Measurements from ENCODE around the gene RBM25.

RBM25 gene

DNA sequence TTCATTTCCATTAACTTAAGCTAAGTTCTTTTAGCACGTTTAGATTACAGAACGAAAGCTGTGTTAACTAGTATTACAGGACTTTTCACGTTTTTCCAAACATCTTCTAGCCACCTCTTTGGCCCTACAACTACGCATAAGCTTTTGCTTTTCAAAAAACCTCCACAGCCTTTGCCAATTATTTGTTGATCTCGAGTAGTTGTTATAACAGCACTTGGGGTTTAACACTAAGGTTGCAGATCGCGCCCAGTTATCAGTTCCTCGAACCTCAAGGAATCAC, 450 bp upstream of the RBM25 start:
- Mint-ChIP-seq H3K27me3 (no peaks in the 10 kb centered on the region), H3K36me3 (ENCODE audit: low read depth) (peaks cover 31% of the 10 kb centered on the region), H3K27ac (no peak overlapping the region), H3K9me3 (no peaks in the 10 kb centered on the region), H3K4me3 (no peak overlapping the region), H3K4me1 (ENCODE audit: low read depth) (peaks cover 44% of the 10 kb centered on the region)

- H3K36me3 Mint-ChIP-seq (ENCODE audit: low read depth), result peaks cover 38% of the 10 kb centered on the region
- no peaks in the 10 kb centered on the region for H3K27me3 Mint-ChIP-seq
- H3K9me3 Mint-ChIP-seq, result no peaks in the 10 kb centered on the region
- H3K4me3 Mint-ChIP-seq, result no peak overlapping the region
- peaks cover 56% of the 10 kb centered on the region for H3K4me1 Mint-ChIP-seq (ENCODE audit: low read depth)
- H3K27ac Mint-ChIP-seq, result no peak overlapping the region
These were observed 764 bp downstream of the RBM25 start for GRCh38 chr14:73058922-73059673.

- H3K27me3 Mint-ChIP-seq, result no peaks in the 10 kb centered on the region
- H3K4me1 Mint-ChIP-seq (ENCODE audit: low read depth), result peaks cover 25% of the 10 kb centered on the region
- peaks cover 51% of the 10 kb centered on the region for H3K36me3 Mint-ChIP-seq (ENCODE audit: low read depth)
- no peak overlapping the region for H3K27ac Mint-ChIP-seq
- H3K4me3 Mint-ChIP-seq, result no peak overlapping the region
- no peaks in the 10 kb centered on the region for H3K9me3 Mint-ChIP-seq
These were observed 11.3 kb downstream of the RBM25 start for GRCh38 chr14:73069585-73069984.

DNA sequence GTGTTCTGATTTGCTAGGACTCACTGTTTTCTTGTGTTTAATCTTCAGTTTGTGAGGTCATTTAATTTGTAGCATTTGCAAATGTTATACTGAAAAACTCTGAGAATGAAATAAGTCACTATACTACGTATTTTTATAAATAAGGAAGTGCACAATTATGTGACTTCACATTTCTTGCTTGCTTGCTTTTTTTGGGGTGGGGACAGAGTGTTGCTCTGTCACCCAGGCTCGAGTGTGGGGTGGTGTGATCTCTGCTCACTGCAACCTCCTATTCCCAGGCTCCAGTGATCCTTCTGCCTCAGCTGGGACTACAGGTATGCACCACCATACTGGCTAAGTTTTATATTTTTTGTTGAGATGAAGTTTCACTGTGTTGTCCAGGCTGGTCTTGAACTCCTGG, 32.7 kb downstream of the RBM25 start:
- Mint-ChIP-seq H3K4me1 (ENCODE audit: low read depth) (peaks cover 8% of the 10 kb centered on the region), H3K27me3 (no peaks in the 10 kb centered on the region), H3K27ac (no peak overlapping the region), H3K9me3 (no peaks in the 10 kb centered on the region), H3K4me3 (no peak overlapping the region), H3K36me3 (ENCODE audit: low read depth) (peaks cover 70% of the 10 kb centered on the region)

DNA sequence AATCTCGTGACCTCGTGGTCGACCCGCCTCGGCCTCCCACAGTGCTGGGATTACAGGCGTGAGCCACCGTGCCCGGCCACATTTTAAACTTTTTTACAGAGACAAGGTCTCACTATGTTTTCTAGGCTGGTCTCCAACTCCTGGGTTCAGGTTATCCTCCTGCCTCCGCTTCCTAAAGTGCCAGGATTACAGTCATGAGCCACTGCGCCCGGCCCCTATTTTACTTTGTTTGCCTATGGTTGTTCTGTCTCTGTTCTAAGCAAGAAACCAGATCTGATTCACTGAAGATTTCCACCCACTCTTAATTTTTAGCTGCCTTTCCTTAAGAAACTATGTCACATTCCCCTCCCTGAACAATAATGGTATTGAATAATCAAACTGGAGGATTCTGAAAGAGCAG, 39.1 kb downstream of the RBM25 start:
- Mint-ChIP-seq H3K27ac (no peak overlapping the region), H3K4me3 (no peak overlapping the region), H3K4me1 (ENCODE audit: low read depth) (no peaks in the 10 kb centered on the region), H3K36me3 (ENCODE audit: low read depth) (peaks cover 74% of the 10 kb centered on the region), H3K9me3 (no peaks in the 10 kb centered on the region), H3K27me3 (no peaks in the 10 kb centered on the region)

GRCh38 chr14:73100334-73100733, 42.0 kb downstream of the RBM25 start:
- no peak overlapping the region for H3K27ac Mint-ChIP-seq
- H3K27me3 Mint-ChIP-seq, result no peaks in the 10 kb centered on the region
- H3K36me3 Mint-ChIP-seq (ENCODE audit: low read depth), result peaks cover 84% of the 10 kb centered on the region
- H3K9me3 Mint-ChIP-seq, result no peaks in the 10 kb centered on the region
- no peaks in the 10 kb centered on the region for H3K4me1 Mint-ChIP-seq (ENCODE audit: low read depth)
- no peak overlapping the region for H3K4me3 Mint-ChIP-seq

- Mint-ChIP-seq H3K9me3 (no peaks in the 10 kb centered on the region), H3K27ac (peak overlapping the region; percentile 14), H3K4me1 (ENCODE audit: low read depth) (no peaks in the 10 kb centered on the region), H3K27me3 (no peaks in the 10 kb centered on the region), H3K36me3 (ENCODE audit: low read depth) (peaks cover 90% of the 10 kb centered on the region), H3K4me3 (no peak overlapping the region)
These were observed 44.6 kb downstream of the RBM25 start for GRCh38 chr14:73102806-73103497.

GRCh38 chr14:73105050-73105449, 46.7 kb downstream of the RBM25 start:
- H3K4me1 Mint-ChIP-seq (ENCODE audit: low read depth), result no peaks in the 10 kb centered on the region
- no peak overlapping the region for H3K4me3 Mint-ChIP-seq
- no peaks in the 10 kb centered on the region for H3K27me3 Mint-ChIP-seq
- peaks cover 83% of the 10 kb centered on the region for H3K36me3 Mint-ChIP-seq (ENCODE audit: low read depth)
- H3K27ac Mint-ChIP-seq, result no peak overlapping the region
- no peaks in the 10 kb centered on the region for H3K9me3 Mint-ChIP-seq

DNA sequence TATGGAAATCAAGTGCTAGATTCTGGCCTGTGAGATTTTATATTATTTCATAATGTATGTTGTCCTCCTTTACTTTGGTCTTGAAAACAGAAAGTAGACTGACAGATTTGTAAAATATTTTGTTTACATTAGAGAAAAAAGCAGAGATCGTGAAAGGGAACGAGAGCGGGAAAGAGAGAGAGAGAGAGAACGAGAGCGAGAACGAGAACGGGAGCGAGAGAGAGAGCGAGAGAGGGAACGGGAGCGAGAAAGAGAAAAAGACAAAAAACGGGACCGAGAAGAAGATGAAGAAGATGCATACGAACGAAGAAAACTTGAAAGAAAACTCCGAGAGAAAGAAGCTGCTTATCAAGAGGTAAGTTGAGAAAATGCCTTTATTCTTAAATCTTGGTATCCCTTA, 47.4 kb downstream of the RBM25 start:
- Mint-ChIP-seq H3K27ac (peak overlapping the region; percentile 67), H3K9me3 (no peaks in the 10 kb centered on the region), H3K4me3 (no peak overlapping the region), H3K36me3 (ENCODE audit: low read depth) (peaks cover 83% of the 10 kb centered on the region), H3K4me1 (ENCODE audit: low read depth) (no peaks in the 10 kb centered on the region), H3K27me3 (no peaks in the 10 kb centered on the region)

DNA sequence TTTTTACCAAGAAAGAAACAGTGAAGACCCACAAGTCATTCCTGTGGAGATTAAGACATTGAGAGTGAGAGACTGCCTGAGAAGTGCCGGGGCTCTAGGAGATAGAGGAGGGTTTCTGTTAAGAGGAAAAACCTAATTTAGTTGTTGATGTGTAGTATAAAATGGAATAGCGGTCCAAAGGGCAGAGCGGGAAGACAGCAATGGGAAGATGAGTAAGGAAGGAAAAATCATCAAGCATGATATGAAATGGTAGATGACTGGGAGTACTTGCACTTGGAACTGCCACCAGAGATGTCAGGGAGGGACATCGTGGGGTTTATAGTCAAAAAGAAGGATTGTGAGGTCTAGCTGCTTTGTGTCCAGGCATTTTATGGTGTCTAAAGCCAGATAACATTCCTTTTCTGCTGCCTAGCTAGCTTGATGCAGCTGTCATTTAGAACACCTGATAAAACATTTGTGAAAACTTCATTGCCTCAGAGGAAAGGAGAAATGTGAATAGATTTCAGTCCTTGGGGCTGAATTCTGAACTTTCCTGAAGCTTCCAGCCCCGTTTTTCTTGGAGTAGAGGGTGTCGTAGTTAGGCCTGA, 57.8 kb downstream of the RBM25 start:
- peaks cover 3% of the 10 kb centered on the region for H3K4me1 Mint-ChIP-seq (ENCODE audit: low read depth)
- peaks cover 74% of the 10 kb centered on the region for H3K36me3 Mint-ChIP-seq (ENCODE audit: low read depth)
- no peaks in the 10 kb centered on the region for H3K9me3 Mint-ChIP-seq

DNA sequence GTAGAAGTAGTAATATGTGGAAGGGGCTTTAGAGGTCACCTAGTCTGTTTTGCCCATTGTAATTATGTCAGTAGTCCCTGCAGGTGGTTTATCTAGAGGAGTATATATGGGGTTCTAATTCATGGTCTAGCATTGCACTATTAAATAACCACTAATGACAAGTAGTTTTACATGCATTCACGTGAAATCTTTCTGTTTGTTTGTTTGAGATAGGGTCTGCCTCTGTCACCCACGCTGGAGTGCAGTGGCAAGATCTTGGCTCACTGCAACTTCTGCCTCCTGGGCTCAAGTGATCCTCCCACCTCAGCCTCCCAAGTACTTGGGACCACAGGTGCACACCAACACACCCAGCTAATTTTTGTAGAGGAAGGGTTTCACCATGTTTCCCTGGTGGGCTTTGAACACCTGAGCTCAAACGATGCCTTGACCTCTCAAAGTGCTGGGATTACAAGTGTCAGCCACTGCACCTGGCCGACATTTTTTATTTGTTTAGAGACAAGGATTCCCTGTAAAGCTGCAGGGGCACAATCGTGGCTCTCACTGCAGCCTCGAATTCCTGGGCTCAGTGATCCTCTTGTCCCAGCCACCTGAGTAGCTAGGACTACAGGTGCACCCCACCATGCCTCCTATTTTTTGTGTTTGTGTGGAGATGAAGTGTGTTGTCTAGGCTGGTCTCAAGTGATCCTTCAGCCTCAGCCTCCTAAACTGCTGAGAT, 66.0 kb downstream of the RBM25 start:
- peaks cover 70% of the 10 kb centered on the region for H3K36me3 Mint-ChIP-seq (ENCODE audit: low read depth)
- no peak overlapping the region for H3K27ac Mint-ChIP-seq
- no peaks in the 10 kb centered on the region for H3K9me3 Mint-ChIP-seq
- no peak overlapping the region for H3K4me3 Mint-ChIP-seq
- H3K27me3 Mint-ChIP-seq, result no peaks in the 10 kb centered on the region
- H3K4me1 Mint-ChIP-seq (ENCODE audit: low read depth), result no peaks in the 10 kb centered on the region

More for the DNA sequence above, 57.8 kb downstream of the RBM25 start:
- no peaks in the 10 kb centered on the region for H3K27me3 Mint-ChIP-seq
- H3K4me3 Mint-ChIP-seq, result no peak overlapping the region
- peak overlapping the region; percentile 21 for H3K27ac Mint-ChIP-seq

GRCh38 chr14:73125169-73125588, 66.8 kb downstream of the RBM25 start:
- Mint-ChIP-seq H3K27me3 (no peaks in the 10 kb centered on the region), H3K27ac (no peak overlapping the region), H3K4me1 (ENCODE audit: low read depth) (no peaks in the 10 kb centered on the region), H3K9me3 (no peaks in the 10 kb centered on the region), H3K4me3 (no peak overlapping the region), H3K36me3 (ENCODE audit: low read depth) (peaks cover 62% of the 10 kb centered on the region)

DNA sequence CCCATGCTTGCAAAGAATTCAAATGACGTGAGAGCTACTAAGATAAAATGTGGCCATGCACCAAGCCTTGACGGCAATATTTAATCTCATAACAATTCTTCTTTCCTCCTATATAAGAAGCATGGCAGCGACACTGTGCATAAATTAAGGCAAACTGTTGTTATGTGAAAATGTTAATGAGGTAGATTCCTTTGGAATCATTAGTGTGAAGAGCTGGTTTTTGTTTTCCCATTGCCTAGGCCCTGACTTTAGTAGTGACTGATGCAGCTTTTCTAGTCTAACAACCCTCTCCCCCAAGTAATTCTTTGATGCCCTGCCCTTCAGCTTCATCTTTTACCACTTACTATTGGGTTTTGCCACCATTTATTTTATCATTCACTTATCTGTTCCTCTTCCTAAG, 67.4 kb downstream of the RBM25 start:
- H3K27me3 Mint-ChIP-seq, result no peaks in the 10 kb centered on the region
- H3K27ac Mint-ChIP-seq, result no peak overlapping the region
- H3K9me3 Mint-ChIP-seq, result no peaks in the 10 kb centered on the region
- no peak overlapping the region for H3K4me3 Mint-ChIP-seq
- no peaks in the 10 kb centered on the region for H3K4me1 Mint-ChIP-seq (ENCODE audit: low read depth)
- H3K36me3 Mint-ChIP-seq (ENCODE audit: low read depth), result peaks cover 56% of the 10 kb centered on the region

DNA sequence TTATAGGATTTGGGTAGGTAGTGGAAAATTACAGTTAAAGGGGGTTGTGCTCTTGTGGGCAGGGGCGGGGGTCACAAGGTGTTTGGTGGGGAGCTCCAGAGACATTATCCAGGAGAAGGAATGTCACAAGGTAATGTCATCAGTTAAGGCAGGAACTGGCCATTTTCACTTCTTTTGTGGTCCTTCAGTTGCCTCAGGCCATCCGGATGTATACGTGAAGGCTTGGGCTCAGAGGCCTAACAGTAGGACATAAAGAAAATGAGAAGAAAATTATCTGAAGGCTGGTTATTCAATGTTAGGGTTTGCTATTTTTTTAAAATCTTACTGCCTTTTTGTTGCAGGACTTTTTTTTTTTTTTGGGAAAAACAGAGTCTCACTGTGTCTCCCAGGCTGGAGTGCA, 75.5 kb downstream of the RBM25 start:
- no peak overlapping the region for H3K4me3 Mint-ChIP-seq
- no peaks in the 10 kb centered on the region for H3K27me3 Mint-ChIP-seq
- H3K9me3 Mint-ChIP-seq, result peaks cover 5% of the 10 kb centered on the region
- no peak overlapping the region for H3K27ac Mint-ChIP-seq
- peaks cover 19% of the 10 kb centered on the region for H3K4me1 Mint-ChIP-seq (ENCODE audit: low read depth)
- H3K36me3 Mint-ChIP-seq (ENCODE audit: low read depth), result no peaks in the 10 kb centered on the region

DNA sequence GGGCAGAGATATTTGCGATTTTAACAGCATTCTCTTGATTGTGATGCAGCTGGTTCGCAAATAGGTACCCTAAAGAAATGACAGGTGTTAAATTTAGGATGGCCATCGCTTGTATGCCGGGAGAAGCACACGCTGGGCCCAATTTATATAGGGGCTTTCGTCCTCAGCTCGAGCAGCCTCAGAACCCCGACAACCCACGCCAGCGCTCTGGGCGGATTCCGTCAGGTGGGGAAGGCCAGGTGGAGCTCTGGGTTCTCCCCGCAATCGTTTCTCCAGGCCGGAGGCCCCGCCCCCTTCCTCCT, 77.7 kb downstream of the RBM25 start:
- Mint-ChIP-seq H3K36me3 (ENCODE audit: low read depth) (peaks cover 4% of the 10 kb centered on the region), H3K4me1 (ENCODE audit: low read depth) (peaks cover 27% of the 10 kb centered on the region), H3K9me3 (peaks cover 5% of the 10 kb centered on the region), H3K27me3 (no peaks in the 10 kb centered on the region), H3K27ac (peak overlapping the region; percentile 92), H3K4me3 (peak overlapping the region; percentile 89)
